DND-41 (cell line): ENCODE measurements around the gene TOGARAM1.

Source experiments
- EZH2 ChIP-seq: IDR thresholded peaks from 3 replicates; pipeline ENCODE4 v1.6.1; 2012; ENCODE audit warnings: borderline replicate concordance, low read depth, mild to moderate bottlenecking, moderate library complexity, low read length, inconsistent platforms; ENCODE audit not compliant: severe bottlenecking
- TF ChIP-seq, protein P1 (sequence below): IDR thresholded peaks from 2 replicates; pipeline ENCODE4 v1.5.1; 2012; ENCODE audit warnings: borderline replicate concordance, low read length, moderate library complexity, mild to moderate bottlenecking; ENCODE audit not compliant: poor library complexity, severe bottlenecking; ENCODE audit errors: extremely low read depth

- TF ChIP-seq, protein P1, sequence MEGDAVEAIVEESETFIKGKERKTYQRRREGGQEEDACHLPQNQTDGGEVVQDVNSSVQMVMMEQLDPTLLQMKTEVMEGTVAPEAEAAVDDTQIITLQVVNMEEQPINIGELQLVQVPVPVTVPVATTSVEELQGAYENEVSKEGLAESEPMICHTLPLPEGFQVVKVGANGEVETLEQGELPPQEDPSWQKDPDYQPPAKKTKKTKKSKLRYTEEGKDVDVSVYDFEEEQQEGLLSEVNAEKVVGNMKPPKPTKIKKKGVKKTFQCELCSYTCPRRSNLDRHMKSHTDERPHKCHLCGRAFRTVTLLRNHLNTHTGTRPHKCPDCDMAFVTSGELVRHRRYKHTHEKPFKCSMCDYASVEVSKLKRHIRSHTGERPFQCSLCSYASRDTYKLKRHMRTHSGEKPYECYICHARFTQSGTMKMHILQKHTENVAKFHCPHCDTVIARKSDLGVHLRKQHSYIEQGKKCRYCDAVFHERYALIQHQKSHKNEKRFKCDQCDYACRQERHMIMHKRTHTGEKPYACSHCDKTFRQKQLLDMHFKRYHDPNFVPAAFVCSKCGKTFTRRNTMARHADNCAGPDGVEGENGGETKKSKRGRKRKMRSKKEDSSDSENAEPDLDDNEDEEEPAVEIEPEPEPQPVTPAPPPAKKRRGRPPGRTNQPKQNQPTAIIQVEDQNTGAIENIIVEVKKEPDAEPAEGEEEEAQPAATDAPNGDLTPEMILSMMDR, result no peak
- no peak for TF ChIP-seq EZH2
Measured at GRCh38 chr14:45057349-45057748, 95.4 kb downstream of the TOGARAM1 start.
